Hepatocyte (in vitro differentiated cells): Measurements from ENCODE around the gene GYPC. TPM values are rescaled to one million over a fixed set of nuclear protein-coding genes. Genes with fewer than 3 reads are reported as not detected.

ENCODE experiments used
- DNase-seq: peaks from one replicate; pipeline ENCODE4 v3.0.0-alpha.2; 2016; ENCODE audit warnings: low spot score
- H2AFZ ChIP-seq: fragments of 200-600 bp; sonication (generic); 2 replicates; pipeline ENCODE4 v1.6.0; 2016; ENCODE audit warnings: antibody characterized with exemption, mild to moderate bottlenecking
- H3K27ac ChIP-seq: fragments of 200-600 bp; sonication (generic); 2 replicates; pipeline ENCODE4 v1.5.1; 2016; ENCODE audit warnings: mild to moderate bottlenecking
- H3K27me3 ChIP-seq: fragments of 200-600 bp; sonication (generic); 2 replicates; pipeline ENCODE4 v1.6.1; 2016
- H3K36me3 ChIP-seq: fragments of 200-600 bp; sonication (generic); replicated peaks from 2 replicates; pipeline ENCODE4 v1.5.1; 2016; ENCODE audit warnings: low read depth; ENCODE audit not compliant: insufficient read depth
- H3K4me1 ChIP-seq: fragments of 200-600 bp; sonication (generic); 2 replicates; pipeline ENCODE4 v1.5.1; 2016; ENCODE audit warnings: mild to moderate bottlenecking, moderate library complexity; ENCODE audit not compliant: insufficient read depth
- H3K4me2 ChIP-seq: fragments of 200-600 bp; sonication (generic); 2 replicates; pipeline ENCODE4 v1.6.0; 2016
- H3K4me3 ChIP-seq: fragments of 200-600 bp; sonication (generic); 2 replicates; pipeline ENCODE4 v1.5.1; 2016; ENCODE audit warnings: mild to moderate bottlenecking
- H3K79me2 ChIP-seq: fragments of 200-600 bp; sonication (generic); 2 replicates; pipeline ENCODE4 v1.6.0; 2017; ENCODE audit warnings: mild to moderate bottlenecking
- H3K9me2 ChIP-seq: fragments of 200-600 bp; sonication (generic); replicated peaks from 2 replicates; pipeline ENCODE4 v1.6.0; 2017; ENCODE audit warnings: mild to moderate bottlenecking; ENCODE audit not compliant: insufficient read depth
- H3K9me3 ChIP-seq: fragments of 200-600 bp; sonication (generic); 2 replicates; pipeline ENCODE4 v1.5.1; 2016; ENCODE audit warnings: low read depth, mild to moderate bottlenecking
- H4K20me1 ChIP-seq: fragments of 200-600 bp; sonication (generic); 2 replicates; pipeline ENCODE4 v1.6.0; 2016; ENCODE audit warnings: mild to moderate bottlenecking; ENCODE audit not compliant: insufficient read depth, poor library complexity, severe bottlenecking
- CTCF ChIP-seq: fragments of 200-600 bp; sonication (generic); IDR thresholded peaks from 2 replicates; pipeline ENCODE4 v1.5.1; 2016; ENCODE audit warnings: antibody characterized with exemption, mild to moderate bottlenecking; ENCODE audit not compliant: poor library complexity
- EZH2 ChIP-seq: fragments of 200-600 bp; sonication (generic); IDR thresholded peaks from 2 replicates; pipeline ENCODE4 v1.6.1; 2016; ENCODE audit warnings: antibody characterized with exemption, mild to moderate bottlenecking, borderline replicate concordance
- EZH2phosphoT487 ChIP-seq: fragments of 200-600 bp; sonication (generic); IDR thresholded peaks from one replicate; pipeline ENCODE4 v1.6.1; 2018; ENCODE audit warnings: antibody characterized with exemption, mild to moderate bottlenecking, low read depth, moderate library complexity; ENCODE audit not compliant: unreplicated experiment, severe bottlenecking
- WGBS: methylation state at CpG from one replicate; pipeline ENCODE4 v1.1.6; 2016; ENCODE audit warnings: low lambda C conversion rate; ENCODE audit errors: missing lambda C conversion rate; 5-methylcytosine and 5-hydroxymethylcytosine counted together
- polyA plus RNA-seq: library from polyadenylated mRNA; unstranded; fragments of >200 nt; fragmentation: Nextera tagmentation; extraction: Ambion mirVana; gene quantifications from 2 replicates; pipeline ENCODE4 v1.2.1, GENCODE V29; 2016
- total RNA-seq: library from RNA; depleted of rRNA; stranded (reverse); fragments of >200 nt; gene quantifications from 2 replicates; pipeline ENCODE4 v1.2.3, GENCODE V29; 2014

Gene GYPC
- total and polyA plus RNA-seq, 2 experiments from 2014 or later = 35.0 to 87.7 TPM

GRCh38 chr2:126707941-126708340 is 52.0 kb downstream of the GYPC start:
- Histone ChIP-seq H3K36me3 (no peaks in the 10 kb centered on the region), H3K79me2 (no peaks in the 10 kb centered on the region), H3K4me1 (no peaks in the 10 kb centered on the region), H4K20me1 (no peaks in the 10 kb centered on the region), H2AFZ (no peak overlapping the region), H3K4me3 (no peak overlapping the region), H3K9me2 (no peaks in the 10 kb centered on the region), H3K4me2 (no peak overlapping the region), H3K27me3 (no peaks in the 10 kb centered on the region), H3K27ac (no peak overlapping the region), H3K9me3 (no peaks in the 10 kb centered on the region)
- 76% methylated on average over 4 of the region's 4 CpGs for WGBS
- no peak for DNase-seq
- TF ChIP-seq EZH2 (no peak), CTCF (no peak), EZH2phosphoT487 (no peak)

- H4K20me1 ChIP-seq = no peaks in the 10 kb centered on the region
- no peak overlapping the region for H3K4me3 ChIP-seq
- no peaks in the 10 kb centered on the region for H3K9me3 ChIP-seq
- H3K4me1 ChIP-seq = no peaks in the 10 kb centered on the region
- no peaks in the 10 kb centered on the region for H3K36me3 ChIP-seq
- no peaks in the 10 kb centered on the region for H3K9me2 ChIP-seq
- no peak overlapping the region for H3K27ac ChIP-seq
- H3K27me3 ChIP-seq = no peaks in the 10 kb centered on the region
- H2AFZ ChIP-seq = no peak overlapping the region
- no peak for DNase-seq
- no peak overlapping the region for H3K4me2 ChIP-seq
- 87% methylated on average over 6 of the region's 6 CpGs for WGBS
- TF ChIP-seq EZH2phosphoT487 (no peak), CTCF (no peak), EZH2 (no peak)
- no peaks in the 10 kb centered on the region for H3K79me2 ChIP-seq
Observed at GRCh38 chr2:126714191-126714965, 58.4 kb downstream of the GYPC start.

- no peaks in the 10 kb centered on the region for H3K9me2 ChIP-seq
- H3K9me3 ChIP-seq = no peaks in the 10 kb centered on the region
- no peak overlapping the region for H3K27ac ChIP-seq
- H3K27me3 ChIP-seq = no peaks in the 10 kb centered on the region
- H3K79me2 ChIP-seq = no peaks in the 10 kb centered on the region
- no peak overlapping the region for H3K4me2 ChIP-seq
- TF ChIP-seq EZH2phosphoT487 (no peak), CTCF (no peak), EZH2 (no peak)
- no peaks in the 10 kb centered on the region for H4K20me1 ChIP-seq
- no peak for DNase-seq
- no peaks in the 10 kb centered on the region for H3K4me1 ChIP-seq
- no peaks in the 10 kb centered on the region for H3K36me3 ChIP-seq
- no peak overlapping the region for H2AFZ ChIP-seq
- 85% methylated on average over 3 of the region's 3 CpGs for whole genome bisulfite sequencing
- H3K4me3 ChIP-seq = no peak overlapping the region
Observed at GRCh38 chr2:126715111-126715510, 59.2 kb downstream of the GYPC start.
